WERI-Rb-1 (cell line): Measurements from ENCODE around the gene IRAK1.

Source experiments
- DNase-seq: peaks from one replicate; pipeline ENCODE4 v3.0.0-alpha.2; 2020
- H3K27ac ChIP-seq: fragments of 250-450 bp; sonication (Bioruptor Pico); 2 replicates; pipeline ENCODE4 v1.5.1; 2020; ENCODE audit warnings: mild to moderate bottlenecking, moderate library complexity
- H3K27me3 ChIP-seq: fragments of 250-450 bp; sonication (Bioruptor Pico); 2 replicates; pipeline ENCODE4 v1.5.1; 2021; ENCODE audit warnings: mild to moderate bottlenecking, low read depth, moderate library complexity; ENCODE audit not compliant: insufficient read depth, severe bottlenecking
- H3K36me3 ChIP-seq: fragments of 250-450 bp; sonication (Bioruptor Pico); 2 replicates; pipeline ENCODE4 v1.5.1; 2020; ENCODE audit warnings: mild to moderate bottlenecking, moderate library complexity
- H3K4me3 ChIP-seq: 2 replicates; pipeline ENCODE4 v1.5.1; 2011; ENCODE audit warnings: low read depth, mild to moderate bottlenecking, control low read depth, low read length
- H3K9me3 ChIP-seq: fragments of 250-450 bp; sonication (Bioruptor Pico); 2 replicates; pipeline ENCODE4 v1.5.1; 2021; ENCODE audit warnings: mild to moderate bottlenecking, moderate library complexity; ENCODE audit not compliant: severe bottlenecking
- TF ChIP-seq, protein P1 (sequence below): IDR thresholded peaks from 2 replicates; pipeline ENCODE4 v1.5.1; 2011; ENCODE audit warnings: low read depth, mild to moderate bottlenecking, control low read depth, inconsistent platforms, low read length

The IRAK1 gene

DNA sequence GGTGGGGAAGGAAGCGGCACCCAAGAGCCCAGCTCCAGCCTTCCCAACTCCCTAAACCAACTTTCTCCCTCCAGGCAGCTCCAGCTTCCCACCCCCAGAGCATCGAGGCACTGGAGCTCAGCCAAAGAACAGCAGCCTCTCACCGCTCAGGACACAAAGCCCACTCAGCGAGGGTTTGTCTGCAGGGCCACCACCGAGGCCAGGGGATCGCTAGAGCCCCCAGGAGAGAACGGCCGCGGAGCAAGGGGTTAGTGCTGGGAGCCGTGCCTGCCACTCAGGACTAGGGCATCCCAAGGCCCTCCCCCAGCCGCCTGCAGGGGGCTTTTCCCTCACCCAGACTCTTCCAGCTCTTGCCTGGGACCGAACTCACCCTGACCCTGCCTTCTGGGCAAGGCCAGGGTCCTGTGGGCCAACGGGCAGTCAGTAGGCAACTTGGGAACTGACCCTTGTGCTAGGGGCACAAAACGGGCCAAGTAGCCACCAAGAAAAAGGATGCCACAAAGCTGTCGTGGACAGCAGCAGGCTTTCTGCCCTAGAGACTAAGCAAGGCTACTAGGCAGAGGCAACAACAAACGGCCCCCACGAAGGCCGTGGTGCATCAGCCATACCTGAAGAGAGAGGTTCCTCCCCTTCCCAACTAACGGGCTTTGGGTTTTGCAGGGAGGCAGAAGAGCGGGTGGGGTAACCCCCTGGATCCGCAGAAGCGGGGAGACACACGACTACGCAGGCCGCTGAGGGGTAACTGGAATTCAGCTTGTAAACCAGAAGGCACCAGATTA lies 50.4 kb downstream of the IRAK1 start:
- peak; percentile 49 for DNase-seq
- peaks cover 4% of the 10 kb centered on the region for H3K9me3 ChIP-seq
- peak overlapping the region; percentile 92 for H3K4me3 ChIP-seq
- H3K27ac ChIP-seq = peak overlapping the region; percentile 64
- peaks cover 16% of the 10 kb centered on the region for H3K27me3 ChIP-seq
- H3K36me3 ChIP-seq = peaks cover 63% of the 10 kb centered on the region
- TF ChIP-seq, protein P1, sequence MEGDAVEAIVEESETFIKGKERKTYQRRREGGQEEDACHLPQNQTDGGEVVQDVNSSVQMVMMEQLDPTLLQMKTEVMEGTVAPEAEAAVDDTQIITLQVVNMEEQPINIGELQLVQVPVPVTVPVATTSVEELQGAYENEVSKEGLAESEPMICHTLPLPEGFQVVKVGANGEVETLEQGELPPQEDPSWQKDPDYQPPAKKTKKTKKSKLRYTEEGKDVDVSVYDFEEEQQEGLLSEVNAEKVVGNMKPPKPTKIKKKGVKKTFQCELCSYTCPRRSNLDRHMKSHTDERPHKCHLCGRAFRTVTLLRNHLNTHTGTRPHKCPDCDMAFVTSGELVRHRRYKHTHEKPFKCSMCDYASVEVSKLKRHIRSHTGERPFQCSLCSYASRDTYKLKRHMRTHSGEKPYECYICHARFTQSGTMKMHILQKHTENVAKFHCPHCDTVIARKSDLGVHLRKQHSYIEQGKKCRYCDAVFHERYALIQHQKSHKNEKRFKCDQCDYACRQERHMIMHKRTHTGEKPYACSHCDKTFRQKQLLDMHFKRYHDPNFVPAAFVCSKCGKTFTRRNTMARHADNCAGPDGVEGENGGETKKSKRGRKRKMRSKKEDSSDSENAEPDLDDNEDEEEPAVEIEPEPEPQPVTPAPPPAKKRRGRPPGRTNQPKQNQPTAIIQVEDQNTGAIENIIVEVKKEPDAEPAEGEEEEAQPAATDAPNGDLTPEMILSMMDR = 0 out of 2 replicates have a peak, but pooled peaks have one; percentile 5

DNA sequence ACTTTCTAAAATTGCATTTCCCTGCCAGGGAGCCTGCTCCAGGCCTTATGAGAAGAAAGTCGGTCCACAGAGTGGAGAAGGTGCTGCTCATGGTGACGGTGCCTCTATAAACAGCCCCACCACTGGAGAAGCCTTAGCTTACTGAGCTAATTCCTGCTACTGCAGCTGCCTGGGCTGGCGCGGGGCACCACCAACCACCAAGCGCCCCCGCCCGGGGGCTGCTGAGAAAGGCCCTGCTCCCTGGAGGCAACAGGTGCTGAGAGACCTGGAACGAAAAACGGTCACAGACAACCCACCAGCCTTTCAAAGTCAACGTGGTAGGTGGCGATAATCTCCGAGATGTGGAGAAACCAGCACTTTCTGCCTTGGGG lies 51.0 kb downstream of the IRAK1 start:
- Histone ChIP-seq H3K9me3 (peaks cover 4% of the 10 kb centered on the region), H3K36me3 (peaks cover 68% of the 10 kb centered on the region), H3K27me3 (peaks cover 16% of the 10 kb centered on the region), H3K4me3 (peak overlapping the region; percentile 92), H3K27ac (peak overlapping the region; percentile 64)
- TF ChIP-seq, protein P1 = peak; percentile 62
- peak; percentile 79 for DNase-seq

DNA sequence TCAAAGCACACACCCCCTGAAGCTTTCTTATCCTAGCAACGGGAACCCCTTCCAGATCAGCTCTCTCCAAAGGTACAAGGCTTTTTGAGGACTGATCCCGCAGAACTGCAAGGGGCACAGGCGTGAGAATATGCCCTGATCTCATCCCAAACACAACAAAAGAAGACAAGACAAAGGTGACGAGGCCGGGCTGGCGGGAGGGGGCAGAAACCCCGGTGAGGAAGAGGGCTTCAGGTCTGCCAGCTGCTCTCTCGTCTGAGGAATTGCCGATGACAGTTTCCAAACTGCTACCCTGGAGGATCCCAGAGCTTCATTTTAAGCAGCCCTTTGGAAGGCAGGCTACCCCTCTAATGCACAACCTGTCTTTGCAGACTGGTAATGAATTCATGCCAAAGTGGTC lies 51.4 kb downstream of the IRAK1 start:
- Histone ChIP-seq H3K9me3 (peaks cover 4% of the 10 kb centered on the region), H3K27ac (peak overlapping the region; percentile 64), H3K36me3 (peaks cover 73% of the 10 kb centered on the region), H3K4me3 (peak overlapping the region; percentile 92; the same call in 1 of the 2 replicates), H3K27me3 (peaks cover 16% of the 10 kb centered on the region)
- no peak for DNase-seq
- TF ChIP-seq, protein P1 = no peak

DNA sequence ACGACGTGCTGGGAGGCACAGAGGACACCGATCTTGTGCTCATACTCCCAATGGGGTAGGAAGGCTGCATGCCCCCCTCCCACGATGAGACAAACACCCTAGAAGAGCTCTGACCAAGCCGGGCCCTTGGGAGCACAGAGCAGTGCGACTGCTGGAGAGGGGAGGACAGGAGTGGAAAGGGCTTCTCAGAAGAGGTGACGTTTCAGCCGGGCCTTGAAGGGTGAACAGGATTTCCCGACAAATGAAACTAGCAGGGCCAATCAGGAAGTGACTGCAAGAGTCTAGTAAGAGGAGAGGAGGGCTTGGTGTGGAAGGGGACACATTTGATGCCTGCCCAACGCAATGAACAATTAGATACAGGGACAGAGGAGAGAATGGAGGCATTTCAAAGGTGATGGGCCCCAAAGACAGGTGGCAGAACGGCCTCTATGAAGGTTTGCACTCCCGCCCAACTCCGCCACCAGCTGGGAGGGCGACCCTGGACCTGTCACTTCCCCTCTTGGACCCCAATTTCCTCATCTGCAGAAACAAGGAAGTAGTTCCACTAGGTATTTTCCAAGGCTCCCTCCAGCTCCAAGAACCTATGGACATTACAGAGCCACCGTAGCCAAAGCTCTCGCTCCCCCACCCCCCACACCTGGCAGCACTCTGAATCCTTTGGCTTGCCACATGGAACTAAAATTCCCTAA lies 52.0 kb downstream of the IRAK1 start:
- H3K27me3 ChIP-seq = peaks cover 18% of the 10 kb centered on the region
- H3K27ac ChIP-seq = peak overlapping the region; percentile 64
- DNase-seq = no peak

DNA sequence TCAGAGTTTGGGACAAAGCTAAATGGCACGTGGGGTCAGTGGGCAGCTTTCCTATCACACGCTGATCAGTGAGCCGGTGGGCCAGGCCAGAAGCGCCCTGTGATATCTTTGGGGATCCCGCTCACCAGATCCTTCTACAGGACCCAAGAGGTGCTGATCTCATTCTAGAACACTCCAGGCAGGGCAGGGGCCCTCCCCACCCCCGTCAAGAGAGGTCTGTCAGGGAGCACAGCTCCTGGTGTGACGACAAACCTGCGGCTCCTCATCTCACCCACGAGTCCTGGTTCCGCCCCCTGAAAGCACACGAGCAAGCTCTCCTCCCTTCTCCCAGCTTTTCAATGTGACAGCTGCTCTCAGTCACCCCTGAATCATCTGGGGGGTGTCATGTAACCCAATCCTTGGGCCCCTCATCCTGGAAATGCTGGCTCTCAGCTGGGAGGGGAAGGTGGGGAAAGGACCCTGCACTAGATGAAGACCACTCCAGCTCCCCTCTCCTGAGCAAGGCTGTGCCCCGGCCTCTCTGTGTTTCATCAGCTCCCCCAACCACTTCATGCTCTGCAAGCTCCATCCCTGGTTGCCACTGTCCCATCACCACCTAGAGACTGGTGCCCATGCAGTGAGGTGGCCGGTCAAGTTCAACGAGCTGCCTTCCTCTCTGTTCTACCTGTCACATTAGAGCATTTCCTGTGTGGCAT lies 52.7 kb downstream of the IRAK1 start:
- DNase-seq = no peak
- Histone ChIP-seq H3K36me3 (peaks cover 86% of the 10 kb centered on the region), H3K27me3 (peaks cover 20% of the 10 kb centered on the region), H3K9me3 (peaks cover 4% of the 10 kb centered on the region), H3K4me3 (no peak overlapping the region), H3K27ac (no peak overlapping the region)
- TF ChIP-seq, protein P1 = no peak

More for the DNA sequence above, 52.0 kb downstream of the IRAK1 start:
- TF ChIP-seq, protein P1 = no peak
- Histone ChIP-seq H3K9me3 (peaks cover 4% of the 10 kb centered on the region), H3K4me3 (no peak overlapping the region), H3K36me3 (peaks cover 79% of the 10 kb centered on the region)
